Peyer's patch (tissue), 4 donors: ENCODE measurements around the gene GZF1.

Source experiments
- POLR2A ChIP-seq, 2 donors: fragments of 450-650 bp; IDR thresholded peaks; one replicate each; pipeline ENCODE4 v1.5.1; 2017; ENCODE audit warnings: antibody characterized with exemption in 2 of 2, mild to moderate bottlenecking in 2 of 2, moderate library complexity in 2 of 2
- TF ChIP-seq, protein P1 (sequence below), 6 experiments: fragments of 450-650 bp in 4 of 6; fragments of 200-600 bp in 2 of 6; sonication (generic) in 1 of 6; IDR thresholded peaks; one replicate each; pipeline ENCODE4 v1.5.1; 2017 to 2019; ENCODE audit warnings: antibody characterized with exemption in 6 of 6, mild to moderate bottlenecking in 3 of 6, moderate library complexity in 1 of 6

DNA sequence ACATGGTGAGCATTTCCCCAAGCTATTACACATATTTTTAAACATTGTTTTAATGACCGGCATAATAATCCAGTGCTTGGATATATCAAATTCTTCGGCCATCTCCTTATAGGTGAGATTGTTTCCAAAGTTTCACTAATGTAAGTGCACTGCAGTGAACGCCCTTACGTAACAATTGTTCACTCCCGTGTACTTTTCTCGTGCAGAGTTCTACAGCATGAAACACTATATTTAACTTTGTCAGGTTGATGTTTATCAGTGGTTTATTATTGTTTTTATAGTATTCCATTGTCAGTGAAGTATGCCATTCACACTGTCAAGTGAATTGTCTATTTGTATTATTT, 3.4 kb upstream of the GZF1 start:
- TF ChIP-seq, protein P1, sequence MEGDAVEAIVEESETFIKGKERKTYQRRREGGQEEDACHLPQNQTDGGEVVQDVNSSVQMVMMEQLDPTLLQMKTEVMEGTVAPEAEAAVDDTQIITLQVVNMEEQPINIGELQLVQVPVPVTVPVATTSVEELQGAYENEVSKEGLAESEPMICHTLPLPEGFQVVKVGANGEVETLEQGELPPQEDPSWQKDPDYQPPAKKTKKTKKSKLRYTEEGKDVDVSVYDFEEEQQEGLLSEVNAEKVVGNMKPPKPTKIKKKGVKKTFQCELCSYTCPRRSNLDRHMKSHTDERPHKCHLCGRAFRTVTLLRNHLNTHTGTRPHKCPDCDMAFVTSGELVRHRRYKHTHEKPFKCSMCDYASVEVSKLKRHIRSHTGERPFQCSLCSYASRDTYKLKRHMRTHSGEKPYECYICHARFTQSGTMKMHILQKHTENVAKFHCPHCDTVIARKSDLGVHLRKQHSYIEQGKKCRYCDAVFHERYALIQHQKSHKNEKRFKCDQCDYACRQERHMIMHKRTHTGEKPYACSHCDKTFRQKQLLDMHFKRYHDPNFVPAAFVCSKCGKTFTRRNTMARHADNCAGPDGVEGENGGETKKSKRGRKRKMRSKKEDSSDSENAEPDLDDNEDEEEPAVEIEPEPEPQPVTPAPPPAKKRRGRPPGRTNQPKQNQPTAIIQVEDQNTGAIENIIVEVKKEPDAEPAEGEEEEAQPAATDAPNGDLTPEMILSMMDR (IDR thresholded peaks at IDR 0.05): no peak
- TF ChIP-seq POLR2A (IDR thresholded peaks at IDR 0.05): no peak
